Transverse colon (tissue), 4 donors: ENCODE data around the gene EIF2S3B.

Source experiments
- POLR2A ChIP-seq: fragments of 450-650 bp; IDR thresholded peaks from one replicate; pipeline ENCODE4 v1.6.1; 2016; ENCODE audit warnings: antibody characterized with exemption, mild to moderate bottlenecking, moderate library complexity
- POLR2AphosphoS5 ChIP-seq, 3 donors: sonication (generic); formaldehyde crosslinking; IDR thresholded peaks; one replicate each; pipeline ENCODE4 v1.6.1; 2016; ENCODE audit warnings: antibody characterized with exemption in 3 of 3
- TF ChIP-seq, protein P1 (sequence below), 5 experiments: fragments of 200-600 bp in 3 of 5; fragments of 450-650 bp in 2 of 5; sonication (generic) in 3 of 5; IDR thresholded peaks; 1 replicate in 2 of 5; 2 replicates in 3 of 5; pipeline ENCODE4 v1.5.1; 2016 to 2017; ENCODE audit warnings: antibody characterized with exemption in 5 of 5, inconsistent platforms in 3 of 5, mild to moderate bottlenecking in 2 of 5, moderate library complexity in 1 of 5

DNA sequence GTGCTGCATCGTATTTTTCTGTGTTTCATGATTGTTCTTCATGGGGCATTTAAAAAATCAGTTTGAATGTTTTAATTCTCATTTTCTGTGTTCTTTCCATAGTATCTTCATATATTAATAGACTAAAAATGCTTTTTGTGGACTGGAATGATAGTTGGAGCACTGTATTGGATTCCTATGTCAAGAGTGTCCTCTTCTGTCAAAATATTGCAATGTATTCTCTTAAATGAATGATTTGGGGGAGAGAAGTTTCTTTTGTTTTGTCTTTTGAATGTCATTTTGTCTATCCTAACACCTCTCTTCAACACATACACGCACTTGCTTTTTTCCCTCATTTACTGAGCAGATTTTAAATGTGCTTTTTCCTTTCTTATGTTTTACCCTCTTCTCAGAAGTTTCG is 4.7 kb upstream of the EIF2S3B start:
- TF ChIP-seq POLR2A (no peak), POLR2AphosphoS5 (IDR thresholded peaks at IDR 0.05) (no peak)
- TF ChIP-seq, protein P1, sequence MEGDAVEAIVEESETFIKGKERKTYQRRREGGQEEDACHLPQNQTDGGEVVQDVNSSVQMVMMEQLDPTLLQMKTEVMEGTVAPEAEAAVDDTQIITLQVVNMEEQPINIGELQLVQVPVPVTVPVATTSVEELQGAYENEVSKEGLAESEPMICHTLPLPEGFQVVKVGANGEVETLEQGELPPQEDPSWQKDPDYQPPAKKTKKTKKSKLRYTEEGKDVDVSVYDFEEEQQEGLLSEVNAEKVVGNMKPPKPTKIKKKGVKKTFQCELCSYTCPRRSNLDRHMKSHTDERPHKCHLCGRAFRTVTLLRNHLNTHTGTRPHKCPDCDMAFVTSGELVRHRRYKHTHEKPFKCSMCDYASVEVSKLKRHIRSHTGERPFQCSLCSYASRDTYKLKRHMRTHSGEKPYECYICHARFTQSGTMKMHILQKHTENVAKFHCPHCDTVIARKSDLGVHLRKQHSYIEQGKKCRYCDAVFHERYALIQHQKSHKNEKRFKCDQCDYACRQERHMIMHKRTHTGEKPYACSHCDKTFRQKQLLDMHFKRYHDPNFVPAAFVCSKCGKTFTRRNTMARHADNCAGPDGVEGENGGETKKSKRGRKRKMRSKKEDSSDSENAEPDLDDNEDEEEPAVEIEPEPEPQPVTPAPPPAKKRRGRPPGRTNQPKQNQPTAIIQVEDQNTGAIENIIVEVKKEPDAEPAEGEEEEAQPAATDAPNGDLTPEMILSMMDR (IDR thresholded peaks at IDR 0.05) = peak in 1 of 5 experiments; percentile 9
